Skeletal muscle satellite cell (primary cell): Measurements from ENCODE around the gene KCP.

Experiments
- H3K27me3 ChIP-seq: 2 replicates; pipeline ENCODE4 v1.7.0; 2013; ENCODE audit warnings: low read length; ENCODE audit not compliant: control insufficient read depth, insufficient read depth
- H3K36me3 ChIP-seq: 2 replicates; pipeline ENCODE4 v1.7.0; 2013; ENCODE audit warnings: mild to moderate bottlenecking, control low read depth, low read length; ENCODE audit not compliant: insufficient read depth
- H3K4me1 ChIP-seq: 2 replicates; pipeline ENCODE4 v1.7.0; 2013; ENCODE audit warnings: low read length; ENCODE audit not compliant: control insufficient read depth, insufficient read depth
- H3K4me2 ChIP-seq: 2 replicates; pipeline ENCODE4 v1.7.0; 2013; ENCODE audit warnings: mild to moderate bottlenecking, low read length
- H3K4me3 ChIP-seq: 2 replicates; pipeline ENCODE4 v1.7.0; 2013; ENCODE audit warnings: low read length
- H3K9ac ChIP-seq: 2 replicates; pipeline ENCODE4 v1.7.0; 2013; ENCODE audit warnings: mild to moderate bottlenecking, low read depth, low read length, moderate library complexity
- H3K9me3 ChIP-seq: replicated peaks from 2 replicates; pipeline ENCODE4 v1.7.0; 2013; ENCODE audit warnings: mild to moderate bottlenecking, control low read depth, low read length

Gene KCP

GRCh38 chr7:128895320-128895719 is 15.2 kb downstream of the KCP start:
- Histone ChIP-seq H3K4me2 (no peak overlapping the region), H3K9ac (no peak overlapping the region), H3K4me1 (no peaks in the 10 kb centered on the region), H3K36me3 (no peaks in the 10 kb centered on the region), H3K27me3 (peaks cover 40% of the 10 kb centered on the region), H3K9me3 (peaks cover 8% of the 10 kb centered on the region), H3K4me3 (no peak overlapping the region)

DNA sequence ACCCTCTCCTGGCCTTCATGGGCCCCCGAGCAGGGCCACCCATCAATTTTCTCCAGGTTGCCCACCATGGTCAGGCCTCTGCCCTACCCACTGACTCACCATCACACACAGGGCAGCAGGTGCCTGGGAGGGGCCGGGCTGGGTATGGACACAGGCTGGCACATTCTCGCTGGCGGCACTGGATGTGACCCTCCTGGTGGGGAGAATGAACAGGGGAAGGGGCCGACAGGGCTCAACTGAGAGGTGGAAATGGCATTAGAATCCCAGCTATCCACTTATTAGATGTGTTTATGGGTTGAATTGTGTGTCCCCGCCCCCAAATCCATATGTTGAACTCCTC is 16.4 kb downstream of the KCP start:
- Histone ChIP-seq H3K4me1 (no peaks in the 10 kb centered on the region), H3K4me2 (no peak overlapping the region), H3K9ac (no peak overlapping the region), H3K36me3 (no peaks in the 10 kb centered on the region), H3K27me3 (peaks cover 34% of the 10 kb centered on the region), H3K4me3 (no peak overlapping the region), H3K9me3 (no peaks in the 10 kb centered on the region)

GRCh38 chr7:128893251-128894100 is 17.0 kb downstream of the KCP start:
- Histone ChIP-seq H3K36me3 (no peaks in the 10 kb centered on the region), H3K27me3 (peaks cover 34% of the 10 kb centered on the region), H3K4me2 (no peak overlapping the region), H3K9me3 (no peaks in the 10 kb centered on the region), H3K9ac (no peak overlapping the region), H3K4me3 (no peak overlapping the region), H3K4me1 (no peaks in the 10 kb centered on the region)

DNA sequence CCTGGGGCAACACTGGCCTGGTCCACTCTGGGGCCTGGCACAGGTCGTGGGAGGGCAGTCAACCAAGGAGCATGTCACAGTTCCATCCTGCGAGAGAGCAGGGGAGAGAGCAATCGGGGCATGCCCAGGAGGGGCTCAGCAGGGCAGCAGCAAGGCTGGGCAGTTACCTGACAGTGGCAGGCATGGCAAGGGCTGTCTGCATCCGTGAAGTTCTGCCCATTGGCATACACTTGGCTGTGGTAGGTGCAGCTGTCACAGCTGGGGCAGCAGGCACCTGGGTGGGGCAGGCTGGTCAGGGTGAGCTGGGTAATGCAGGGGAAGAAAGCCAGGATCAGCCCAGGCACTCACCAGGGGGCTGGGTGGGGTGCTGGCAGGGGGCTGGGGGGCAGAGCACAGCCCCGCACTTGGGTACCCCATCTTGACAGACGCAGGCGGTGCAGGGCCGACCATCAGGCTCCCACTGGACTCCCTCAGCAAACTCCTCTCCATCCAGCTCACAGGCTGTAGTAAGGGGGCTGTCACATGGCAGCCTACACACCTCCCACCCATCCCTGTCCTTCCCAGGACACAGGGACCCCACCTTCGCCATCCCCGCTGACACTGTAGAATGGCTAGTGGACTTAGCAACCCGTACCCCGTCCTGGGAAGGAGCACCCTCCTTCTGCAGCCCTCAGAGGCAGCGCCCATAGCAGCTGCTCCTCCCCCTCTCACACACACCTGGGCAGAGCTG is 17.8 kb downstream of the KCP start:
- Histone ChIP-seq H3K4me2 (no peak overlapping the region), H3K4me3 (no peak overlapping the region), H3K36me3 (no peaks in the 10 kb centered on the region), H3K27me3 (peaks cover 32% of the 10 kb centered on the region), H3K4me1 (no peaks in the 10 kb centered on the region), H3K9me3 (no peaks in the 10 kb centered on the region), H3K9ac (no peak overlapping the region)

- Histone ChIP-seq H3K9ac (no peak overlapping the region), H3K4me3 (no peak overlapping the region), H3K36me3 (no peaks in the 10 kb centered on the region), H3K27me3 (peaks cover 27% of the 10 kb centered on the region), H3K4me2 (no peak overlapping the region), H3K4me1 (no peaks in the 10 kb centered on the region), H3K9me3 (no peaks in the 10 kb centered on the region)
Observed at GRCh38 chr7:128891942-128892269, 18.6 kb downstream of the KCP start.

DNA sequence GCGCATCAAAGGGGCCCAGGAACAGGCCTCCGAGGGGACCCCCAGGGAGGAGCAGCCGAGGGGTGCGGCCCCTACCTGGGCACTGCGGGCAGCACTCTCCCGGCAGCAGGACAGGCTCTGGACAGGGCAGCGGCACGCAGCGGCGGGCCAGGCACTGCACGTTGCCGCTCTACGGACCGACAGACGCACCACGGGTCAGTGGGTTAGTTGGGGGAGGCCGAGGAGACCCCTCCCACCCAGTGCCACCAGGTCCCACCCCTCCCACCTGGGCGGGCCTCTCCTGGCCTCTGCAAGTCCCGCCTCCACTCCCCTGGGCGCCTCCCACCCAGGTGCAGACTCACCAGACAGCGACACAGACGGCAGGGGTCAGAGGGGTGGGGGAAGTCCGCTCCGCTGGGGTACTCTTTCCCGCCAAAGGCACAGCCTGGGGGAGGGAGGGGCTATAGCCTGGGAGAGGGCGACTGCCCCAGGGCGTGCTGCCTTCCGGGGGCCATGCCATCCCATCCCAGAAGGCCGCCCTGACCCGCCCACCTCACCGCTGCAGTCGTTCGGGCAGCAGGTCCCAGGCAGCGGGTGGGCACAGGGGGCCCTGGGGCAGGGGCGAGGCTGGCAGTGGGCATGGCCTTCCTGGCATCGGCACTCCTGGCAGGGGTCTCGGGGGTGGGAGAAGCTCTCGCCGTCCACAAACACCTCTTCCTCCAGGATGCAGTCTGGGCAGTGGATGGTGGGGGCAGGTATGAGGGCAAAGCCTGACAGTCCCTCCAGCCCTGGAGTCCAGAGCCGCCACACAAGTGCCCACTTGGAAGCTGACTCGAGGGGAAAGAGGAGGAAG is 19.2 kb downstream of the KCP start:
- Histone ChIP-seq H3K27me3 (peaks cover 28% of the 10 kb centered on the region), H3K9me3 (no peaks in the 10 kb centered on the region), H3K36me3 (no peaks in the 10 kb centered on the region), H3K4me2 (peak overlapping the region; percentile 68), H3K4me1 (no peaks in the 10 kb centered on the region), H3K4me3 (peak overlapping the region; percentile 39), H3K9ac (no peak overlapping the region)

DNA sequence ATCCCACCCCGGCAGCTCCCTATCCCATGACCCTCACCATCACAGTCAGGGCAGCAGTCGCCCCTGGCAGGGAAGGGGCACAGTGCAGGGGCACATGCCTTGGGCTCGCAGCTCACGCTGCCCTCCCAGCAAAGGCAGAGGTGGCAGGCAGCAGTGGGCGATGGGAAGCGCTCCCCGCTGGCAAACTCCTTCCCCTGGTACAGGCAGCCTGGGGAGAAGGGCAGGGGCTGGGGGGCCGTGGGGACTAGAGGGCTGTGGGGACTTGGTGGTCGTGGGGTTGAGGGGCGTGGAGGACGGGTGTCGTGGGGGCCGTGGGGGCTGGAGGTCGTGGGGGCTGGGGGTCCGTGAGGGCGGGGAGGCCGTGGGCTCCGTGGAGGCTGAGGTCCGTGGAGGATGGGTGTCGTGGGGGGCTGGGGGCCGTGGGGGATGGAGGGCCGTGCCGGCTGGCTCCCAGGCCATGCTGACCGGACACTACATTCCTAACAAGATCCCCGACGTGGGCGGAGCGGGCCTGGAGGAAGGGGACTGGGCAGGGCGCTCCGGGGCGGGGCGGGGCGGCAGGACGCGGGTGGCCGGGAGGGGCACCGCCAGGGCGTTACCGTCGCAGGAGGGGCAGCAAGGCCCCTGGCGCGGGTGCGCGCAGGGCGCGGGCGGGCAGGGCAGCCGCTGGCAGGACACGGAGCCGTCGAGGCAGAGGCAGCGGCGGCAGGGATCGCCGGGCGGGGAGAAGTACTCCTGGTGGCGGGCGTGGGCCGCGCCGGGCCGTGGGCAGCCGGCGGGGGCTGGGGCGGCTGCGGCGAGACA is 20.0 kb downstream of the KCP start:
- no peak overlapping the region for H3K9ac ChIP-seq

DNA sequence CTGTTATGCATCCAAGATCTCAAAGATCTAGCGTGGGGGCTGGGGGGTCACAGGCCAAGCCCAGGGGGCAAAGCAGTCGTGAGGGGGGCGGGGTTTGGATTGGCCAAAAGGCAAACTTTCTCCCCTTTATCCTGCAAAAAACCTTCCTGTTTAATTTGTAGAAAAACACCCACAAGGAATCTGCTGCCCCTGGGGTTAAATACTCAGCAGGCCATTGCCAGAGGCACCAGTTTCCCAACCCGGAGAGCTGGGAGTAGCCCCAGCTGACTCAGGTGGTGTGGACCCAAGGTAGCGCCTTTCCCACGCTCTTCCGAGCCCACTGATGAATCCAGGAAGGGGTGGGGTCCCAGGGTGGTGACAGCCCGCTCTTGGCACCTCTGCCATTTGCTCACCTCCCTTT is 21.4 kb downstream of the KCP start:
- Histone ChIP-seq H3K9me3 (no peaks in the 10 kb centered on the region), H3K4me2 (no peak overlapping the region), H3K9ac (no peak overlapping the region), H3K4me1 (no peaks in the 10 kb centered on the region), H3K36me3 (no peaks in the 10 kb centered on the region), H3K4me3 (no peak overlapping the region), H3K27me3 (peaks cover 29% of the 10 kb centered on the region)

More for the DNA sequence above, 20.0 kb downstream of the KCP start:
- H3K4me2 ChIP-seq, result peak overlapping the region; percentile 68
- H3K4me1 ChIP-seq, result no peaks in the 10 kb centered on the region
- H3K36me3 ChIP-seq, result no peaks in the 10 kb centered on the region
- peaks cover 29% of the 10 kb centered on the region for H3K27me3 ChIP-seq
- no peaks in the 10 kb centered on the region for H3K9me3 ChIP-seq
- H3K4me3 ChIP-seq, result peak overlapping the region; percentile 39

DNA sequence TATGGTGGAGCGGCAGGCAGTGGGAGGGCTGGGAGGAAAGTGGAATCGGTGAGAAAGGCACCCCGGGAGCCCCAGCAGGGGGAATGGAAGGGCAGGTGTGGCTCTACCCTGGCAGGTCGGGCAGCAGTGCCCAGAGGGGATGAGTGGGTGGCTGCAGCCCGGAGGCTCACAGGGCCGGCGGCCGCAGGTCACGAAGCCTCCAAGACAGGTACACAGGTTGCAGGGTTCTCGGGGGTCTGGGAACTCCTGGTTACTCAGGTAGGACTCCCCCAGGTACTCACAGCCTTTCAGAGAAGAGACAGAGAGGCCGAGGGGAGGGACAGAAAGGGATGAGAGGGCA is 21.8 kb downstream of the KCP start:
- Histone ChIP-seq H3K9ac (no peak overlapping the region), H3K27me3 (peaks cover 29% of the 10 kb centered on the region), H3K4me3 (no peak overlapping the region), H3K4me2 (no peak overlapping the region), H3K4me1 (no peaks in the 10 kb centered on the region), H3K36me3 (no peaks in the 10 kb centered on the region), H3K9me3 (no peaks in the 10 kb centered on the region)

GRCh38 chr7:128888039-128888755 is 22.3 kb downstream of the KCP start:
- H3K4me2 ChIP-seq, result no peak overlapping the region
- no peaks in the 10 kb centered on the region for H3K4me1 ChIP-seq
- peaks cover 26% of the 10 kb centered on the region for H3K27me3 ChIP-seq
- no peak overlapping the region for H3K9ac ChIP-seq
- H3K9me3 ChIP-seq, result no peaks in the 10 kb centered on the region
- no peaks in the 10 kb centered on the region for H3K36me3 ChIP-seq
- H3K4me3 ChIP-seq, result no peak overlapping the region
